HG03196 (cell line): ENCODE data around the gene TMEM248.
A peak's percentile ranks its signal among the peaks of the same experiment; 100 is the strongest.
"Not testable (repeated sequence)": the region's sequence is repeated elsewhere in the genome, so short reads cannot be mapped to it uniquely, and the experiment has no call there.

Experiments
- ATAC-seq: cut with Tn5 transposase; IDR thresholded peaks from one replicate; pipeline ENCODE4 v1.9.1; 2021; ENCODE audit not compliant: unreplicated experiment

TMEM248 gene

DNA sequence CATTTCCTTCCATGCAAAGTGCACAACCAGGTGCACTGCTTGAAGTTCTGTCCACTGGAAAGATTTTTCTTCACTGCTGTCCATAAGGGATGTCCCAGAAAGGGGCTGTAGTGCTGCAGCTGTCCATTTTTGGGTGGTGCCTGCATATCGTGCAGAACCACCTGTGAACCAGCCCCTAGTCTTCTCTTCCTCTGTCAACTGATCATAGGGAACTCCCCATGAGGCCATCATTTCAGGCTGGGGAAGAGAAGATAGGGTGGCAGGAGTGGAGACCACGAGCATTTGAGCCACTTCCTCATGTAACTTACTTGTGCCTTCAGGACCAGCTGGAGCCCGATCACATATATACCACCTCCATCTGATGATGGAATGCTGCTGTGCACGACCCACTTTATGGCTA lies 12.4 kb upstream of the TMEM248 start:
- ATAC-seq = not testable (repeated sequence)

DNA sequence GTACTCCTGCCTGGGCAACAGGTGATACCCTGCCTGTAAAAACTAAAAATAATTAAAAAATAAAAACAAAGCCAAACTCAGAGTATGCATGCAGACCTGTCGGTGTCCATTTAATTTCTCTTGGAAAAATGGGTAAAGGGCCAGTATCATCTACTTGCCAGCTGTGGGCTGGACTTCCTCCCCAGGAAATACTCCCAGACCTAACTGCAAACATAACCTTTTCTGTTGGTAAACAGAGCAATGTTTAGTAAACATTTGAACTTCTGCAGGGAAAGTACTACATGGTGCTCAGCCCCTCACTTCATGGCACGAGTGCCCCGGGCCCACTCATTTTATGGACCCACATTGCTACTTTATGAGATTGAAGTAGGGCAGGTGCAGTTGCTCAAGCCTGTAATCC lies 10.2 kb upstream of the TMEM248 start:
- ATAC-seq = no peak

DNA sequence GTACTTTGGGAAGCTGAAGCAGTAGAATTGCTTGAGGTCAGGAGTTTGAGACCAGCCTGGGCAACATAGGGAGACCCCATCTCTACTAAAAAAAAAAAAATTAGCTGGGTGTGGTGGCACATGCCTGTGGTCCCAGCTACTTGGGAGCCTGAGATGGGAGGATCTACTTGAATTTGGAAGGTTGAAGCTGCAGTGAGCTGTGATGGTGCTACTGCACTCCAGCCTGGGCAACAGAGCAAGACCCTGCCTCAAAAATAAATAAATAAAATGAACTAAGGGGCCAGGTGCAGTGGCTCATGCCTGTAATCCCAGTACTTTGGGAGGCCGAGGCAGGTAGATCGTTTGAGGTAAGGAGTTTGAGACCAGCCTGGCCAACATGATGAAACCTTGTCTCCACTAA lies 9.8 kb upstream of the TMEM248 start:
- not testable (repeated sequence) for ATAC-seq

DNA sequence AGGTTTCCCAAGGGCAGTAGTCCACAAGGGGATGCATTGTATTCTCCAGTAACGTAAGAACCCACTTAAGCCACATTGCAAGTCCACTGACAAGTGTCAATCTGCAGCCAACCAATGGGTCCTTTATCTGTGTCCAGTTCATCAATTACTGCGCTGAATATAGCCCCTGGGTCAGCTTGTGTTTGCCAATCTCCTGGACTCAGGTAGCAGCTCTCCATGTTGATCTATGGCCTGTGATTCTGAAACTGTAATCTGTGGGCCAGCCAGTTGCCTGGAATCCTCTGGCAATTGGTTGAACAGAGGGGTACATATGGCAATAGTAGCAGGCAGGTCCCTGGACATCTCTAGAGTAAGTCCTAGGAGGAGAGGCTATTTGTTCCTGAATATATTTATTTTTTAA lies 8.8 kb upstream of the TMEM248 start:
- ATAC-seq = no peak

DNA sequence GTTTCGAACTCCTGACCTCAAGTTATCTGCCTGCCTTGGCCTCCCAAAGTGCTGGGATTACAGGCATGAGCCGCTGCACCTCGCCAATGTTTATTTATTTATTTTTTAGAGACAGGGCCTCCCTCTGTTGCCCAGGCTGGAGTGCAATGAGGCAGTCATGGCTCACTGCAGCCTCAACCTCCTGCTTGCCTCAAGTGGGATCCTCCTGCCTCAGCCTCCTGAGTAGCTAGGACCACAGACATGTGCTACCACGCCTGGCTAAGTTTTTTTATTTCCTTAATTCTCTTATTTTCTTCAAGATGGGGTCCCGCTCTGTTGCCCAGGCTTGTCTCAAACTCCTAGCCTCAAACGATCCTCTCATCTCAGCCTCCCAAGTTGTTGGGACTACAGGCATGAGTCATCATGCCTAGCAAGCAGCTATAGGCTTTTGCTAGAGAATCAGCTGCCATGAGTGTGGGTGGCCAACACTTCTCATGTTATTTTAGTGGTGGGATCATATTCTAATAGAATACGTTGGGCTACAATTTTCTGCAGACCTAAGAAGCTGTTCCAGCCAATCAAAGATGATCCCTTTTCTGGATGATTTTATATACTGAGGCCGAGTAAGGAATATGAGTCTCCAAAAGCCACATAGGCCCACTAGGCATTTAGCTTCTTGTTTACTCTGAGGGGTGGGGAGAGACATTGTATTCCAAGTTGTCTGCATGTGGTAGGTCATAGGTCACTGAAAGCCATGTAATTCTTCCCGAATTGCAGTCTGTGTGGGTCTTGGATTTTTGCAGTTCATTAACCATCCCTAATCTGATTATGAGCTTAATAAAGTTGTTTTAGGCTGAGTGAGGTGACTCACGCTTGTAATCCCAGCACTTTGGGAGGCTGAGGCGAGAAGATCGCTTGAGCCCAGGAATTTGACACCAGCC lies 7.6 kb upstream of the TMEM248 start:
- ATAC-seq = no peak

DNA sequence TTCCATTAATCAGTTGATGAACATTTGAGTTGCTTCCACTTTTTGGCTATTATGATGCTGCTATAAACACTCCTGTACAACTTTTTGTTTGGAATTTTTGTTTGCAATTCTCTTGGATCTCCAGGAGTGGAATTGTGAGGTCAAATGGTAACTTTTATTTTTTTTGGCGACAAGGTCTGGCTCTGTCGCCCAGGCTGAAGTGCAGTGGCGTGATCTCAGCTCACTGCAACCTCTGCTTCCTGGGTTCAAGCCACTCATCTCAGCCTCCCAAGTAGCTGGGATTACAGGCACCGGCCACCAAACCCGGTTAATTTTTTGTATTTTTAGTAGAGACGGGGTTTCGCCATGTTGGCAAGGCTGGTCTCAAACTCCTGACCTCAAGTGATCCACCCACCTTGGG lies 3.1 kb upstream of the TMEM248 start:
- not testable (repeated sequence) for ATAC-seq

DNA sequence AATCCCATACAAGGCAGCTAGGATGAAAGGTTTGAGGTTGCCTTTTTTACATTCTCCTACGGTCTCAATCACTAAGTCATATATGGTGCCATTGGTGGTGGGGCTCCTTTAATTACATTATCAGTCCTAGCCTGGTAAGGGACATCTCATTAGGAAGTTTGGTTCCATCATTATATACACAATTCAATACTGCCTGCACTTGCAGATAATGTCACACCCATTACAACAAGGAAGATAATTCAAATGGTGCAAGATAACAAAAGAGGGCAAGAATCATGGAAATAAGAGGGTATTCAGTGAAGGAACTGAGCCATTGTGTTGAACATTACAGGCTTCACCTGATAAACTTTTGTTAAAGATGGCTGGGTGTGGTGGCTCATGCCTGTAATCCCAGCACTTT lies 1.7 kb upstream of the TMEM248 start:
- no peak for ATAC-seq

DNA sequence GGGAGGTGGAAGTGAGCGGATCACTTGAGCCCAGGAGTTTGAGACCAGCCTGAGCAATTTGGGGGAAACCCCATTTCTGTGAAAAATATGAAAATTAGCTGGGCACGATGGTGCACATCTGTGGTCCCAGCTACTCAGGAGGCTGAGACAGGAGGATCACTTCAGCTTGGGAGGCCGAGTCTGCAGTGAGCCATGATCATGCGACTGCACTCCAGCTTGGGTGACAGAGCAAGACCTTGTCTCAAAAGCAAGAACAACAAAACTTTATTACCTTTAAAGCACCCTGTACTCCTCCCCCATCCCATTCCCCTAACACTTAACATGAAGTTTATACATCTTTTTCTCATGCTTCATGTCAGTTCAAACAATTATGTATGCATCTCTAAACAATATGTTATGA lies 1.3 kb upstream of the TMEM248 start:
- ATAC-seq = no peak

DNA sequence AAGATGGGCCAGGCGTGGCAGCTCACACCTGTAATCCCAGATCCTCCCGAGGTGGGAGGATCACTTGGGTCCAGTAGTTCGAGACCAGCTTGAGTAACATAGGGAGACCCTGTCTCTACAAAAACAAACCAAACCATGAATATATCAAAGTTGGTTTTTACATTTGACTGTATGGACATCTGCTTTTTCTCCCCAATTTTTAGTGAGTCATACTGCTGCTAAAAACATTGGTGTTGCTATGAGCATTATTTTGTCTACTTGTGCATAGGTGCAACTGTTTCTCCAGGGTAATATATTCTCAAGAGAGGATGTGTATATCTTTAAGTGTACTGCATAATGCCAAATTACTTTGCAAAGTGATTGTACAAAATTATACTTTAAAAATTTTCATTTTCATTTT lies 769 bp upstream of the TMEM248 start:
- ATAC-seq = no peak

DNA sequence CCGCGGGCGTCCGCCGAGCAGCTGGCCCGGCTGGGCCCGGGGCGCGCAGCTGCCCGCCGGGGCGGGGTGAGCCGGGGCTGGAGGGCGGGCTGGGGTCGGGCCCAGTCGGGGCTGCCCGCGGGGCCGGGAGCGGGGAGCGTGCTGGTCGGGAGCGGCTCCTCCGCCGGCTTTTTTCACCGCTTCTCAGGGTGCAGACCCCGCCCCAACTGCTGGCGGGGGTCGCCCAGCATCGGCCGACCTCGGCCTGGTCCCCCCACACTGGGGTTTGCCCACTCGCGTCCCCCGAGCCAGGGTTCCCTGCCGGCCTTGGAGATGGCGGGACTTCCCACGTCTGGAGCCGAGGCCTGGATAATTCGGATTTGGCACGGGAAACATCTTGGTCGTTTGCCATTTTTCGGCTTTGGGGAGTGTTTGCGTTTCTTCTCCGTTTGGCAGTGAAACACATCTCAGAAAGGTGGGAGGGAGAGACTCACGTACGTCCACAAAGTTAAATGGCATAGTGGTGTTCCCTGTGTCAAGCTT lies 432 bp downstream of the TMEM248 start:
- peak; percentile 11 for ATAC-seq

DNA sequence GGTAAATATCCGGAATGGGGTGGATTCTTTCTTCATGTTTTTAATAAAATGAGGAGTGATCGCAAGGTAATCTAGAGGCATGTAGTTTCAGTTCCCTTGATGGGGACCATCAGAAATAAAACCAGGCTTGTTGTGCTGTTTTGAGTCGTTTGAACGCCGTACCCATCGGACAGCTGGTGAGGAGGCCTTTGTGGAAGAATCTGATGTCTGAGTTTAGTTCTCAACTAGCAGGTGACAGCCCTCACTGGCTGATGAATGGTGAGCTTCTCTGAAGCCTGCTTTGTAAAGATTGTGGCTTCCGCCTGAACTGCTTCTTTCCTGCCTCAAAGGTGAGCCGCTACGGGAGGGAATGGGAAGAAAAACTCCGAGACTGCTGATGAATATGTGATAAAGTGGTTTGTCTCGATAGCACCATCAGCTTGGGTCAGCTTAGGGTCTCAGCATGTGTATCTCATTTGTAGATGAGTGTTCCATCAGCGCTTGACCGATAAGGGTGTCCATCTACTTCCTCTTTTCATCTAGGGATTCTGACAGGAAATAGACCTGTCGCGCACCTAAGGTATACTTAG lies 977 bp downstream of the TMEM248 start:
- ATAC-seq = no peak

DNA sequence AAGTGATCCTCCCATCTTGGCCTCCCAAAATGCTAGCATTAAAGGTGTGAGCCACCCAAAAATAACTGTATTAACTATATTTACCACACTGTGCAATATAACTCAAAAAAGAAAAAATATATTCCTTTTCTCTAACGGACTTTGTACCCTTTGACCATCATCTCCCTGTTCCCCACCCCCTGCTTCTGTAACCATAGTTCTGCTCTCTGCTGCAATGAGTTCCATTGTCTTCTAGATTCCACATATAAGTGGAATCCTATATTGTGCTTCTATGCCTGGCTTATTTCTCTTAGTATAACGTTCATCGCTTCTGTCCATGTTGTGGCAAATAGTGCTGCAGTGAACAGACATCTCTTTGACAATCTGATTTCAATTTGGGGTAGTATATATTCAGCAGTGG lies 4.2 kb downstream of the TMEM248 start:
- ATAC-seq = no peak

DNA sequence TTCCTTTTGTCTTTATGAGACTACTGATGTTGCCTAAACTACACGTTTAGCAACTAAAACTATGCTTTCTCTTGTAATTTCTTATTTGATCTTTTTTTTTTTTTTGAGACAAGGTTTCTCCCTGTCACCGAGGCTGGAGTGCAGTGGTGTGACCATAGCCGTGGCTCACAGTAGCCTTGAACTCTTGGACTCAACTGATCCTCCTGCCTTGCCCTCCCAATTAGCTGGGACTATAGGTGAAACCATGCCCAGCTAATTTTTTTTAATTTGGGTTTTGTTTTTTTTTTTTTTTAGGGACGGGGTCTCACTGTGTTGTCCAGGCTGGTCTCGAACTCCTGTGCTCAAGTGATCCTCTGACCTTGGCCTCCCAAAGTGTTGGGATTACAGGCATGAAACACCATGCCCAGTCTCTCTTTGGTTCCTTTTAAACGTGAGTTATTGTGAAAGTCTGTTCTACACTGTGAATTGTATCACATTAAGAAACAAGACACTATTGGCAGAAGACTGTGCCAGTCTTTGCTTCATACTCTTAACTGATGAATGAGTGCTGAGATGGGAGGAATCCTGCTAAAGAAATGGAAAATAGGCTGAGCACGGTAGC lies 6.4 kb downstream of the TMEM248 start:
- no peak for ATAC-seq

DNA sequence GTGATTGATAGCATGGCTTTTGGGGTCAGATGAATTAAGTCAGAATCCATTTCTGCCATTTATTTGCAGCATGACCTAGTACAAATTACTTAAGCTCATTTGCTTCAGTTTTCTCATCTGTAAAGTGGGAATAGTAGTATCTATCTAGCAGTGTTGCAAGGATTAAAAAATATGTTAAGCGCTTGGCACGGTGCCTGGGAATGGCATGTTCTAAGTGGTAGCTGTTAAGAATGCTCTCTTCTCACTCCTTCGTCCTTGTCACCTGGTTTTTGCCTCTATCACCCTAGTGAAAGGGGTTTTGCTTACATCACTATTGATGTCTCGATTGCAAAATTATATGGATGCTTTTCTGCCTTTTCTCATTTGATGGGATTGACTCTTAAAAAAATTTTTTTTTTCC lies 7.4 kb downstream of the TMEM248 start:
- ATAC-seq = no peak

DNA sequence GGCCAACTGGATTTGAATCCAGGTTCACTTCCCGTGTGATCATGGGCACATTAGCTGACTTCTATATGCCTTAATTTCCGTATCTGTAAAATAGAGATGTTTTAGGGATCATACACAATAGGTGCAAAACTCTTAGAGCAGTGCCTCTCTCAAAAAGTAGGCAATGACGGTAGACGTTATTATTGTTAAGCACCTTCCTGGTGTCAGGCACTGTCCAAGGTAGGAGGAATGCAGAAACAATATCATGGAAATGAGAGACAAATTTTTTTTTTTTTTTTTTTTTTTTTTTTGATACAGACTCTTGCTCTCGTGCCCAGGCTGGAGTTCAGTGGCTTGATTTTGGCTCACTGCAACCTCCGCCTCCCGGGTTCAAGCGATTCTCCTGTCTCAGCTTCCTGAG lies 8.1 kb downstream of the TMEM248 start:
- ATAC-seq = no peak

DNA sequence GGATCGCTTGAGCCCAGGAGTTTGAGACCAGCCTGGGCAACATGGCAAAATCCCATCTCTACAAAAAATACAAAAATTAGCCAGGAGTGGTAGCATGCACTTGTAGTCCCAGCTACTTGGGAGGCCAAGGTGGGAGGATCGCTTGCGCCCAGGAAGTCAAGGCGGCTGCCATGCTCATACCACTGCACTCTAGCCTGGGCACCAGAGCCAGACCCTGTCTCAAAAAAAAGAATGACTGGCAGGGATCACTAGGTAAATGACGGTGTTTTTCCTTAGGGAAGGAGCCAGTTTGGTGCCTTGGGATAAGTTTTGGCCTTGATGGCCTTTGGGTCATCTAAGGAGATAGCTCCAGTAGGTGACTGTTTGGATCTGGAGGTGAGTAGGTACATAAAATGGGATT lies 8.9 kb downstream of the TMEM248 start:
- ATAC-seq = no peak

DNA sequence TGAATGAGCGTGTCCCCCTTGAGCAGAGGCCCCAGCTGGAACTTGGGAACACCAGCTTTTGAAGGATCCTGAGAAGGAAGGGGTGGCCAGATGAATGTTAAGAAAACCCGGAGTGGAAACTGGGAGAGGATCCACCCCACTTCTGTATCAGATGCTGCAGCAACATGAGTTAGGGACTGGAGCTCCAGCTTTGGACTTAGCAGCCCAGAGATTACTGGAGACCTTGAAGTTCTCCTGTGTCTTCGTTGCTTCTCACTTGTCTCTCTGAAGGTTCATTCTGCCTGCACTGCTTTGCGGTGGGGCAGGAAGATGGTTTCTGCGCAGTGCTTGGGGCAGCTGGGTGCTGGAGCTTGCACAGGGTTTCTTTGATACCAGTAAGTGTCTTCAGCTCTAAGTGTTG lies 9.3 kb downstream of the TMEM248 start:
- no peak for ATAC-seq

DNA sequence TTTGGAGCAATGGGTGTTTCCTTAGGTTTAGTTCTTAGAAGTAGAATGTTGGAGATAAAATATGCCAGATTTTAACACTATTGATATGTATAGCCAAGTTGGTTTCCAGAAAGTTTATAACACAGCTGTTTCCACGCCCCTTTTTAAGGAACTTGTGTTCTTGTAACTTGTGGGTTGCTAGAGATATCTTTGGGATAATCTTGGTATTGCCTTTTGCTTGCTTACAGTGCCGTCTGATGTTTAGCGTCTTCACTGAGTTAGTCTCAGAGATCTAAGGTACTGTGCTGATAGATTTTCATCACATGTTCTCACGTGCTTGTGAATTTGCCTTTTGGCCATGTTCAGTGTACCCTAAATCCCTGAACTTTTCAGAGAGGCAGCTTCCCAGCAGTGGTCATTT lies 12.4 kb downstream of the TMEM248 start:
- ATAC-seq = no peak

DNA sequence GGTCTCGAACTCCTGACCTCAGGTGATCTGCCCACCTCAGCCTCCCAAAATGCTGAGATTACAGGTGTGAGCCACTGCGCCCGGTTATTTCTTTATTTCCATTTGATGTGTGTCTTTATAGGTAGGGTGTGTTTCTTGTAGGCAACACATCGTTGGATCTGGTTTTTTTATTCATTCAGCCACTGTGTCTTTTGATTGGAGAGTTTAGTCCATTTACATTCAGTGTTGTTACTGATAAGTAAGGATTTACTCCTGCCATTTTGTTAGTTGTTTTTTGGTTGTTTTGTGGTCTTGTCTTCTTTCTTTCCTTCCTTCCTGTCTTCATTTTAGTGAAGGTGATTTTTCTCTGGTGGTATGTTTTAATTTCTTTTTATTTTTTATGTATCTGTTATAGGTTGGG lies 16.9 kb downstream of the TMEM248 start:
- ATAC-seq = no peak

DNA sequence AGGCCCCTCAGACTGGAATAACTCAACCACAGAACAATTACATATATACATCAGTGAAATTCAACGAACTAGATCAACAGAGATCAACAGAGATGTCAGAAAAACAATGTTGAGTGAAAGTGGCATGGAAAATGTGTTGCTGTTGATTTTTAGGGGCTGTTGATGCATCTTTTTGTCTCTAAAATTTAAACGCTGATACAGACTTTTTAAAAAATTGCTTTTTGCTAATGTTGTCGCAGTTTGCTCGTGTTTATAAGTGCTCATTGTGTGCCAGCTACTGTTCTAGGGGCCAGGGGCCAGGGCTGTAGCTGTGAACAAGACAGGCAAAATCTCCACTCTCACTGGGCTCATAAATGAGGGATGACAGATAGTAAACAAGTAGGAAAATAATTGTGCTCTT lies 18.3 kb downstream of the TMEM248 start:
- no peak for ATAC-seq

DNA sequence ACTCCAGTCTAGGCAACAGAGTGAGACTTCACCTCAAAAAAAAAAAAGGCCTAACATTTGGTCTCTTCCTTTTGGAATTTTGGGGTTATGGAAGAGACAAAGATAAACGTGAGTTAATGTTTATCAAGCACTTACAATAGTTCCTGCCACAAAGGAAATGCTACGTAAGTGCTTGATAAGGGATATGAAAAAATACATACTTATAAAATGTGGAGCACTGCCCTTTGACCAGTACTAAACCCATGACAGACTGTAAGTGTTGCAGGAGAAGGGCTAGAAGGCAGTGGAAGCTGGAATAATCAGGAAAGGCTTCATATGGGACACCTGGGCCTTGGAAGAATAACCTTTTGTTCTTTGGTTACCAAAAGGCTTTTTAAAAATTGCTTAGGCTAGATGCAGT lies 25.5 kb downstream of the TMEM248 start:
- ATAC-seq = no peak

DNA sequence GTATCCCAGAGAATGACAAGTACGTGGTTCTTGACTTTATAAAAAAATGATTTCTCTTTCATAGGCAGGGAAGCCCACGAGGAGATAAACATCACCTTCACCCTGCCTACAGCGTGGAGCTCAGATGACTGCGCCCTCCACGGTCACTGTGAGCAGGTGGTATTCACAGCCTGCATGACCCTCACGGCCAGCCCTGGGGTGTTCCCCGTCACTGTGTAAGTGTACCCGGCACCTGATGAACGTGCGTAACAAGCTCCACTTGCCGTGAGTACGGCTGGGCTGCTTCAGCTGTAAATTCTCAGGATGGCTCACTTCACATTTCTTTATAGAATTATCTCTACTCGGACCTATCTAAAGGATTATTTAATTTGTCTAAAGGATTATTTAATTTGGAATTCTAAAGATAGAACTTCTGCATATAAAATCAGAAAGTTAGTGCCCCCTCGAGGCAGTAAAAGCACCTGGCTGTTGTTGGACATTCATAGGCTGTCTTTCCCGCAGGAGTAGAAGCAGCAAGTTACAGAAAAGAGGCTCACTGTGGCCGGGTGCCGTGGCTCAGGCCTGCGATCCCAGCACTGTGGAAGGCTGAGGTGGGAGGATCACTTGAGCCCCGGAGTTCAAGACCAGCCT lies 27.6 kb downstream of the TMEM248 start:
- ATAC-seq = no peak
